ENCODE measurements around the gene GLDC.

The GLDC gene

DNA sequence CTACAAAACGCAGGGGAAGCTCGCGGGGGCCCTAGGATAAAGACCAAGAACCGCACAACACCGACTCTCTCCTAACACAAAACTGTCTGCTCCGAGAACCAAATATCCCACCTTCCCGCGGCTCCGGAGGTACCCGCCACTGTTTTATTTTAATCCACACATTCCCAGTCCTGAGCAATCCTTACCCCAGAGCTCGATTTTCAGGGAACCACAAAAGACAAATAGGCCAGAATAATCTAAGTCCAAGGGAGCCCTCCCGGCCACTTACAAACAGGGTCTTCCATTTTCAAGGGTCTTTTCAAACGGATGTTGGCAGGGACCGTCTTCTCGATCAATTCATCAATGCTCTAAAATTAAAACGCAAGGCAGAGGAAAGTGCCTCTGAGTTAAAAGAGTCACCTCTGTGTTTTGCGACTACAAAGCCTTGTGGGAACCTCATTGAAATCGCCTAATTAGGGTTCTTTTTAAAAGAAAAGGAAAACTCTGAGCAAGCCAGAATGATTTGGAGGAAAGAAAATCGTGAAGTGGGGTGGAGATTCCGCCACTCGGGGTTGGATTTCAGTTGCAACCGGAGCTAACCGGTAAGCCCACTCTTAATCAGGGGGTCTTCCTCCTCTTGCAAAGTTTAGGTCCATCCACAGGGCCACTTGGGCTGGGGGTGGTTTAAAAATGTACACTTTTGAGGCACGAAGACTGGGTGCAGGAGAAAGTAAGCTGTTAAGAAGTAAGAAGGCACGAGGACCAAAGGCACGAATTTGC lies 1.0 kb downstream of the GLDC start:
- POLR2A ChIA-PET, result interaction anchor here (1.1 kb wide), 1 partner anchor 36 kb away, joined by 3 read pairs; no protein-coding TSS in a partner anchor
- CTCF ChIA-PET, result no interaction called here
- TF ChIP-seq L3MBTL2 (conservative IDR thresholded peaks at IDR 0.05) (peak; percentile 20; the same call in 1 of the 2 replicates), HDGF (IDR thresholded peaks at IDR 0.05; ENCODE audit: borderline replicate concordance) (no peak)
- DNase-seq (ENCODE audit: extremely low spot score), result no peak

DNA sequence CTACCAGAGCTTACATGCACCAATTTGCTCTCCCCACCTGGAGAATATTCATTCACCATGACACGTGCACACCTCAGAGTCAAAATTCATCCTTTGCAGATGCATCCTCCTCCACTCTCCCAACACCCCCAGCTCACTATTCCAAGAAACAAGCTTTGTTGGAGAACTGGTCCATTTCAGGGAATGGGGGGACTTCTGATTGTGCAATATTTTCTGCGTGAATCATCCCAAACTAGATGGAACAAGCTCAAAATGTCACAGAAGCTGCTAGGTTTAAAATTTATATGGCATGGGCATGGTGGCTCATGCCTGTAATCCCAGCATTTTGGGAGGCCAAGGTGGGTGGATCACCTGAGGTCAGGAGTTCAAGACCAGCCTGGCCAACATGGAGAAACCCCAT lies 3.6 kb downstream of the GLDC start:
- ChIA-PET CTCF (no interaction called here), POLR2A (no interaction called here)
- no peak for TF ChIP-seq ZNF384 (IDR thresholded peaks at IDR 0.05)
- TF ChIP-seq, protein P1, sequence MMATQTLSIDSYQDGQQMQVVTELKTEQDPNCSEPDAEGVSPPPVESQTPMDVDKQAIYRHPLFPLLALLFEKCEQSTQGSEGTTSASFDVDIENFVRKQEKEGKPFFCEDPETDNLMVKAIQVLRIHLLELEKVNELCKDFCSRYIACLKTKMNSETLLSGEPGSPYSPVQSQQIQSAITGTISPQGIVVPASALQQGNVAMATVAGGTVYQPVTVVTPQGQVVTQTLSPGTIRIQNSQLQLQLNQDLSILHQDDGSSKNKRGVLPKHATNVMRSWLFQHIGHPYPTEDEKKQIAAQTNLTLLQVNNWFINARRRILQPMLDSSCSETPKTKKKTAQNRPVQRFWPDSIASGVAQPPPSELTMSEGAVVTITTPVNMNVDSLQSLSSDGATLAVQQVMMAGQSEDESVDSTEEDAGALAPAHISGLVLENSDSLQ (IDR thresholded peaks at IDR 0.05), result no peak
- TF ChIP-seq NFRKB (IDR thresholded peaks at IDR 0.05), result no peak
- no peak for TF ChIP-seq ELF4 (IDR thresholded peaks at IDR 0.05)
- TF ChIP-seq LEF1 (IDR thresholded peaks at IDR 0.05; ENCODE audit: borderline replicate concordance), result no peak
- TF ChIP-seq SUZ12 (IDR thresholded peaks at IDR 0.05), result no peak
- TF ChIP-seq FOXA1 (IDR thresholded peaks at IDR 0.05), result no peak
- no peak for TF ChIP-seq BHLHE40 (IDR thresholded peaks at IDR 0.05; ENCODE audit: borderline replicate concordance)
- TF ChIP-seq TARDBP (IDR thresholded peaks at IDR 0.05), result no peak
- no peak for TF ChIP-seq L3MBTL2 (conservative IDR thresholded peaks at IDR 0.05)
- no peak for TF ChIP-seq SP1 (IDR thresholded peaks at IDR 0.05)
- TF ChIP-seq HDGF (IDR thresholded peaks at IDR 0.05; ENCODE audit: borderline replicate concordance), result no peak
- no peak for TF ChIP-seq CTBP1 (IDR thresholded peaks at IDR 0.05; ENCODE audit: borderline replicate concordance)
- TF ChIP-seq FOXK2 (IDR thresholded peaks at IDR 0.05), result no peak
- no peak for TF ChIP-seq ARNT (IDR thresholded peaks at IDR 0.05)

DNA sequence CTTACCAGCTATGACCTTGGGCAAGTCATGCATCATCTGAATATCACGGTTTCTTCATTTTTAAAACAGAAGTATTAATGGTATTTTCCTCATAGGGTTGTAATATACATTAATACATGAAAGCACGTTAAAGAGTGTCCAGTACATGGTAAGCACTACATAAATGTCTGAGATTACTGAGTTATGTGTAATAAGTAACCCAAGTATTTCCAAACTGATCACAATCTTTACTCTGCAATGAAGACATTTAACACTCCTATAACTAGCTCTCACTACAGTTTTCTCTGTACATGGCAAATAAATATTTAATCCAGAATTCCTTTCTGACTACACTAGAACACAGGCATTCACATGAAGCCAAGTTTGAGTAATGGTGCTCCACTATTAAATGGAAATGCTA lies 4.0 kb downstream of the GLDC start:
- TF ChIP-seq FOXA1 (IDR thresholded peaks at IDR 0.05), result no peak
- TF ChIP-seq TARDBP (IDR thresholded peaks at IDR 0.05), result no peak
- TF ChIP-seq L3MBTL2 (conservative IDR thresholded peaks at IDR 0.05), result no peak
- TF ChIP-seq BHLHE40 (IDR thresholded peaks at IDR 0.05; ENCODE audit: borderline replicate concordance), result no peak
- no peak for TF ChIP-seq LEF1 (IDR thresholded peaks at IDR 0.05; ENCODE audit: borderline replicate concordance)
- TF ChIP-seq ARNT (IDR thresholded peaks at IDR 0.05), result no peak
- no peak for TF ChIP-seq FOXK2 (IDR thresholded peaks at IDR 0.05)
- TF ChIP-seq FOXM1 (IDR thresholded peaks at IDR 0.05; ENCODE audit: borderline replicate concordance), result no peak
- TF ChIP-seq, protein P1 (IDR thresholded peaks at IDR 0.05), result no peak
- TF ChIP-seq CTBP1 (IDR thresholded peaks at IDR 0.05; ENCODE audit: borderline replicate concordance), result no peak
- no peak for TF ChIP-seq ZNF384 (IDR thresholded peaks at IDR 0.05)
- no peak for TF ChIP-seq SP1 (IDR thresholded peaks at IDR 0.05)
- TF ChIP-seq NFRKB (IDR thresholded peaks at IDR 0.05), result no peak
- no peak for TF ChIP-seq HDGF (IDR thresholded peaks at IDR 0.05; ENCODE audit: borderline replicate concordance)
- CTCF ChIA-PET, result no interaction called here
- POLR2A ChIA-PET, result no interaction called here
- no peak for DNase-seq (ENCODE audit: extremely low spot score)

More for the DNA sequence above, 3.6 kb downstream of the GLDC start:
- no peak for DNase-seq (ENCODE audit: extremely low spot score)

DNA sequence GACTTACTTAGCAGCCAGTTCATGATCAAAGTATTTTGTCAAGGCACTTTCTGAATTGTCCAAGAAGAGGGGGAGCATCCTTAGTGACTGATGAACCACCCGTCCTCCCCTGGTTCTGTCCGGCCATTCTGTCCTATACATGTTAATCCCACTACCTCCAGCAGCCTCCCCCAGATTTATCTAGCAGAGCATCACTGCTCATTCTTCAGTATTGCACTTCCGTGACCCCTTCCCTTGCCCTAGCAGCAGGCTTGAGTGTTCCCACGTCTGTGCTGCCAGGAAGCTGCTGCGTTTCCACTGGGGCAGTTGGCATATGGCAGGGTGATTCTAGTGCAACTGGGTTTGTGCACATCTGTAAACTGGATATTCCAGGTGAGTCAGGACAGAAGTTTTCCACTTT lies 4.5 kb downstream of the GLDC start:
- ChIA-PET CTCF (no interaction called here), POLR2A (no interaction called here)
- TF ChIP-seq SP1 (IDR thresholded peaks at IDR 0.05) (no peak), FOXA1 (IDR thresholded peaks at IDR 0.05) (no peak), BHLHE40 (IDR thresholded peaks at IDR 0.05; ENCODE audit: borderline replicate concordance) (no peak), NFRKB (IDR thresholded peaks at IDR 0.05) (no peak), SUZ12 (IDR thresholded peaks at IDR 0.05) (no peak), ELF4 (IDR thresholded peaks at IDR 0.05) (no peak), L3MBTL2 (conservative IDR thresholded peaks at IDR 0.05) (no peak), LEF1 (IDR thresholded peaks at IDR 0.05; ENCODE audit: borderline replicate concordance) (no peak), CTBP1 (IDR thresholded peaks at IDR 0.05; ENCODE audit: borderline replicate concordance) (no peak), ZNF384 (IDR thresholded peaks at IDR 0.05) (no peak)
- TF ChIP-seq, protein P1 (IDR thresholded peaks at IDR 0.05), result no peak
- no peak for DNase-seq (ENCODE audit: extremely low spot score)

DNA sequence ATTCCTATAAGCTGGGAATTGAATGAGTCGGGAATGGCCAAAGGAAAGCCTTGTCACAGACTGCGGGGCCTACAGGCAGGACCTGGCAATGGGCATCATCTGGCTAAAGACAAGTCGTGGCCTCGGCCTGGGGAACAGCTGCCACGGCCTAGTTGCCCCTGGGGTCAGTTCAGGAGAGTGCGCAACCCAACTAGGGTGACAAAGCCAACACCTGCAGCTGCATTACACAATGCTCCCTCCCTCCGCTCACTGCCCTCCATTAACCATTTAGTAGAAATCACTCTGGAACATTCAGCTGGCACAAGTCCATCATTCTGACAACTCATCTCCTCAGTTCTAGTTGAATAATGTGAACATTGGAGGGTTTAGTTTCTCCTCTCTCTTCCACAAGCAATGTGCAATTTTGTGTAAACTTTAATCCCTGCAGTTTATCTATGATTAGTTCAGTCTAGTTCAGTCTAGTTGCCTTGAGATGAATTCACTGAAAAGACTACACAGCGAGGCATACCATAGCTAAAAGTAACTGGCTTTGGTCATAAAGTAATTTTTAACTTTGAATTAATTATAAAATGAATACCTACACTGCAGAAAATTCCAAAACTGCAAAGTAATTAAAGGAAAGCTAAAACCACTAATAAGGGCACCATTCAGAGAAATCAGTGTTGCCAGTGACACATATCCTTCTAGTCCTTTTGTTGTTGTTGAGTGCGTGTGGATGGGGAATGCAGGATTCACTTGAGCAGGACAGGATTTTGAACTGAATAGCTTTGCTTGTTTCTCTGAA lies 5.1 kb downstream of the GLDC start:
- no peak for TF ChIP-seq FOXA1 (IDR thresholded peaks at IDR 0.05)
- POLR2A ChIA-PET, result no interaction called here
- CTCF ChIA-PET, result no interaction called here
- no peak for DNase-seq (ENCODE audit: extremely low spot score)

DNA sequence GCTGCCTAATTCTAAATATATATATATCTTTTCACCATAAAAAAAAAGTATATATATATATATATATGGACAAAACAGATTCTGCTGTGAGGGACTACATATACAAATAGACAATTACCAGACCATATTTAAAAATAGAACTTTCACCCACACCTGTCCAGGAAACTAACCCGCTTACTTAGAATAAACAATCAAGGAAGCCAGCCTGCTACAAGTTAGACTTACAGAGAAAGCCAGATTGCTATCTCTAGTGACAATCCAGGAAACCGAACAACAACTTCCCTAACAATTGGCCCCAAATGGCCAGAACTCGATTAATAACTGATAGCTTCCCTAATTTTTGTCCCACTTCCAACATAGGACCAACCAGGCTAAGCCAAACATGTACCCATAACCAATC lies 5.9 kb downstream of the GLDC start:
- CTCF ChIA-PET, result interaction anchor here (0.6 kb wide), 1 partner anchor 624 kb away, joined by 3 read pairs; the partner anchor contains the start of gene RANBP6
- POLR2A ChIA-PET, result no interaction called here
- TF ChIP-seq NFRKB (IDR thresholded peaks at IDR 0.05), result no peak
- TF ChIP-seq L3MBTL2 (conservative IDR thresholded peaks at IDR 0.05), result no peak
- TF ChIP-seq SUZ12 (IDR thresholded peaks at IDR 0.05), result no peak
- TF ChIP-seq LEF1 (IDR thresholded peaks at IDR 0.05; ENCODE audit: borderline replicate concordance), result no peak
- no peak for TF ChIP-seq FOXA1 (IDR thresholded peaks at IDR 0.05)
- no peak for DNase-seq (ENCODE audit: extremely low spot score)
